ENCODE results near the gene C20orf141. TPM values are rescaled to one million over a fixed set of nuclear protein-coding genes. Genes with fewer than 3 reads are reported as not detected.
A peak's percentile ranks its signal among the peaks of the same experiment; 100 is the strongest.

C20orf141 gene
- total and polyA plus RNA-seq, 12 donors, result not detected

GRCh38 chr20:2838847-2839671 is 24.3 kb downstream of the C20orf141 start:
- Histone ChIP-seq H3K9me3 (no peaks in the 10 kb centered on the region), H3K27me3 (no peaks in the 10 kb centered on the region), H3K27ac (no peak overlapping the region), H3K4me1 (peaks cover 0 to 23% (median 18%) of the 10 kb centered on the region in 9 donors), H3K36me3 (peaks cover 0 to 45% (median 0%) of the 10 kb centered on the region in 9 donors), H3K4me3 (peak overlapping the region in 1 of 10 donors; percentile 95)
- intact Hi-C loops (cut with DNase I), result loop anchor here in 1 of 10 donors (5.0 kb wide), 1 partner anchor 77 kb away; no protein-coding TSS in a partner anchor
- DNase-seq, result no peak
- 94 to 95% methylated on average over 15 of the region's 15 CpGs for WGBS, 2 donors
- TF ChIP-seq CTCF (IDR thresholded peaks at IDR 0.05), result no peak
- no peak for ATAC-seq

GRCh38 chr20:2839732-2840137 is 24.9 kb downstream of the C20orf141 start:
- WGBS, 2 donors, result 79 to 81% methylated on average over 21 of the region's 21 CpGs
- ATAC-seq, result no peak

GRCh38 chr20:2840138-2840966 is 25.6 kb downstream of the C20orf141 start, which contains the start of the genes PCED1A and VPS16:
Gene PCED1A (minus strand): TSS chr20:2840655. CDS start chr20:2839912, 743 bp downstream.
Gene VPS16 (plus strand): TSS chr20:2840745. CDS start chr20:2840775, 30 bp downstream.
- intact Hi-C loops (cut with DNase I), result loop anchor here in 5 of 10 donors (2.0 to 10.0 kb wide), 5 partner anchors 86 to 188 kb away; partner anchors contain the start of genes EBF4 (in 1 of the 5), IDH3B (in 1 of the 5) and NOP56 (in 1 of the 5)
- 3% methylated on average over 85 to 98 of the region's 98 CpGs for WGBS, 2 donors

More at GRCh38 chr20:2839732-2840137, 24.9 kb downstream of the C20orf141 start:
- peaks cover 0 to 44% (median 0%) of the 10 kb centered on the region in 9 donors for H3K36me3 ChIP-seq
- H3K4me1 ChIP-seq, result peaks cover 0 to 23% (median 18%) of the 10 kb centered on the region in 9 donors
- no peaks in the 10 kb centered on the region for H3K9me3 ChIP-seq
- intact Hi-C loops (cut with DNase I), result loop anchor here in 6 of 10 donors (2.0 to 10.0 kb wide), 6 partner anchors 77 to 187 kb away; partner anchors contain the start of genes EBF4 (in 1 of the 6), IDH3B (in 1 of the 6) and NOP56 (in 1 of the 6)
- no peak for DNase-seq
- TF ChIP-seq CTCF (IDR thresholded peaks at IDR 0.05), result no peak
- H3K4me3 ChIP-seq, result peak overlapping the region; percentile 73 to 97 (median 90)
- peak overlapping the region in 9 of 10 donors; percentile 91 to 98 (median 93) for H3K27ac ChIP-seq
- no peaks in the 10 kb centered on the region for H3K27me3 ChIP-seq

More at GRCh38 chr20:2840138-2840966, 25.6 kb downstream of the C20orf141 start, which contains the start of the genes PCED1A and VPS16:
- DNase-seq, result peak; percentile 87 to 91
- Histone ChIP-seq H3K4me1 (peaks cover 0 to 23% (median 18%) of the 10 kb centered on the region in 9 donors), H3K27me3 (no peaks in the 10 kb centered on the region), H3K9me3 (no peaks in the 10 kb centered on the region), H3K27ac (peak within 1 kb of the TSS; percentile 74 to 98 (median 93)), H3K4me3 (peak within 1 kb of the TSS; percentile 73 to 97 (median 90)), H3K36me3 (peaks cover 0 to 37% (median 0%) of the 10 kb centered on the region in 9 donors)
- no peak for TF ChIP-seq CTCF (IDR thresholded peaks at IDR 0.05)
- ATAC-seq, result peak; percentile 98 to 99 (median 99)
